Measurements from ENCODE around the gene COL6A2. TPM values are rescaled to one million over a fixed set of nuclear protein-coding genes. Genes with fewer than 3 reads are reported as not detected.
A peak's percentile ranks its signal among the peaks of the same experiment; 100 is the strongest.

Gene COL6A2
- total and polyA plus RNA-seq, 2 experiments from 2014 or later, result 28.4 to 89.2 TPM

DNA sequence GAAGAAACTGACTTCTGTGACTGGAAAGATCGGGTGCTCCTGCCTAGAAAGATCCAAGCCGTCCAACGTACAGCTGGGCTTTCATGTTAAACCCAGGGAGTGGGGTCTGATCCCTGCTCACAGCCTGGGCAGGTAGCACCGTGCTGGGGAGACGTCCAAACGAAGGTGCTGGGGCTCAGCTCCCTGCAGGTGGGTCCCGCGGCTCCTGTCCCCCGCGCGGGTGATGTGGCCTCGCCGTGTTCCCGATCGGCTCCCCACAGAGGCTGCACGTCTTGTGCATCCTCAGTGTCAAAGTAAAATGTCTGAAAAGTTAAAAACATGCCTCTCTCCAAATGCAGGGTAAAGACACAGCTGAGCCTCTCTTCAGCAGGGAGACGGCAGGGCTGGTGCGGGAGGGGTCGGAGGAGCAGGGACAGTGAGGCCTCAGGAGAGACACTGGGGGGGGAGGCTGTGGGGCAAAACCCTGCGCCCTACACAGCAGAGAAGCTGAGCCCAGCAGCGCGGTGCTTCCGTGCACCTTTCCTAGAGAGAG lies 40.1 kb upstream of the COL6A2 start:
- Histone ChIP-seq H3K36me3 (ENCODE audit: insufficient read depth) (no peaks in the 10 kb centered on the region), H3K4me3 (no peak overlapping the region), H3K9me2 (ENCODE audit: insufficient read depth) (no peaks in the 10 kb centered on the region), H2AFZ (0 out of 2 replicates have a peak overlapping the region, but pooled peaks have one; percentile 88), H3K4me2 (no peak overlapping the region), H3K27me3 (ENCODE audit: insufficient read depth) (no peaks in the 10 kb centered on the region), H3K79me2 (replicated peaks; ENCODE audit: insufficient read depth) (no peaks in the 10 kb centered on the region), H3K4me1 (ENCODE audit: insufficient read depth) (no peaks in the 10 kb centered on the region), H4K20me1 (replicated peaks; ENCODE audit: insufficient read depth) (no peaks in the 10 kb centered on the region), H3K27ac (ENCODE audit: low read depth) (no peak overlapping the region), H3F3A (replicated peaks; ENCODE audit: low read depth) (0 out of 2 replicates have a peak, but pooled peaks cover 9% of the 10 kb centered on the region)
- H3K4me1 Mint-ChIP-seq, result peaks cover 8% of the 10 kb centered on the region
- peaks cover 30% of the 10 kb centered on the region for H3K36me3 Mint-ChIP-seq (ENCODE audit: low read depth)
- TF ChIP-seq STAT1 (IDR thresholded peaks at IDR 0.05; ENCODE audit: unreplicated experiment) (no peak), NANOG (IDR thresholded peaks at IDR 0.05; ENCODE audit: borderline replicate concordance) (no peak)
- peaks cover 13% of the 10 kb centered on the region for H3K27me3 Mint-ChIP-seq (ENCODE audit: insufficient read depth, low read depth, poor library complexity)
- ATAC-seq (no peak), DNase-seq (ENCODE audit: low spot score) (no peak)
- peaks cover 53% of the 10 kb centered on the region for H3K9me3 Mint-ChIP-seq
- H3K4me3 Mint-ChIP-seq, result no peak overlapping the region
- H3K27ac Mint-ChIP-seq, result no peak overlapping the region

DNA sequence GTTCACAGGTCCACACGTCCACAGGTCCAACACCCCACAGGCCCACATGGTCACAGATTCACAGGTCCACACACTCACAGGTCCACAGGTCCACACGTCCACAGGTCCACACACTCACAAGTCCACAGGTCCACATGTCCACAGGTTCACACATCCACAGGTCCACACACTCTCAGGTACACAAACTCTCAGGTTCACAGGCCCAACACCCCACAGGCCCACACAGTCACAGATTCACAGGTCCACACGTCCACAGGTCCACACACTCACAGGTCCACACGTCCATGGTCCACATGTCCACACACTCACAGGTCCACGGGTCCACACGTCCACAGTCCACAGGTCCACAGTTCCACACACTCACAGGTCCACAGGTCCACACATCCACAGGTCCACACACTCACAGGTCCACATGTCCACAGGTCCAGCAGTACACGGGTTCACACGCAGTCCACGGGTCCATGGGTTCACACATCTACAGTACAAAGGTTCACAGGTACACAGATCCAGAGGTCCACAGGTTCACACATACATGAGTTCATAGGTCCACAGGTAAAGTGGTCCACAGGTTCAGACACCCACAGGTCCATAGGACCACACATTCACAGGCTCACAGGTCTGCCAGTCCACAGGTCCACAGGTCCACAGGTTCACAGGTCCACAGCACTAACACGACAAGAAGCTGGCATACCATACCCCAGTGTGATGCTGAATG lies 39.3 kb upstream of the COL6A2 start:
- Histone ChIP-seq H3K27me3 (ENCODE audit: insufficient read depth) (no peaks in the 10 kb centered on the region), H3K36me3 (ENCODE audit: insufficient read depth) (no peaks in the 10 kb centered on the region), H2AFZ (no peak overlapping the region), H3K4me2 (no peak overlapping the region), H4K20me1 (replicated peaks; ENCODE audit: insufficient read depth) (no peaks in the 10 kb centered on the region), H3K4me3 (no peak overlapping the region), H3K9me2 (ENCODE audit: insufficient read depth) (no peaks in the 10 kb centered on the region), H3K79me2 (replicated peaks; ENCODE audit: insufficient read depth) (no peaks in the 10 kb centered on the region), H3K27ac (ENCODE audit: low read depth) (no peak overlapping the region), H3K4me1 (ENCODE audit: insufficient read depth) (no peaks in the 10 kb centered on the region), H3F3A (replicated peaks; ENCODE audit: low read depth) (0 out of 2 replicates have a peak, but pooled peaks cover 9% of the 10 kb centered on the region)
- no peak for TF ChIP-seq POLR2AphosphoS5 (IDR thresholded peaks at IDR 0.05; ENCODE audit: low read depth)
- TF ChIP-seq, protein P1, sequence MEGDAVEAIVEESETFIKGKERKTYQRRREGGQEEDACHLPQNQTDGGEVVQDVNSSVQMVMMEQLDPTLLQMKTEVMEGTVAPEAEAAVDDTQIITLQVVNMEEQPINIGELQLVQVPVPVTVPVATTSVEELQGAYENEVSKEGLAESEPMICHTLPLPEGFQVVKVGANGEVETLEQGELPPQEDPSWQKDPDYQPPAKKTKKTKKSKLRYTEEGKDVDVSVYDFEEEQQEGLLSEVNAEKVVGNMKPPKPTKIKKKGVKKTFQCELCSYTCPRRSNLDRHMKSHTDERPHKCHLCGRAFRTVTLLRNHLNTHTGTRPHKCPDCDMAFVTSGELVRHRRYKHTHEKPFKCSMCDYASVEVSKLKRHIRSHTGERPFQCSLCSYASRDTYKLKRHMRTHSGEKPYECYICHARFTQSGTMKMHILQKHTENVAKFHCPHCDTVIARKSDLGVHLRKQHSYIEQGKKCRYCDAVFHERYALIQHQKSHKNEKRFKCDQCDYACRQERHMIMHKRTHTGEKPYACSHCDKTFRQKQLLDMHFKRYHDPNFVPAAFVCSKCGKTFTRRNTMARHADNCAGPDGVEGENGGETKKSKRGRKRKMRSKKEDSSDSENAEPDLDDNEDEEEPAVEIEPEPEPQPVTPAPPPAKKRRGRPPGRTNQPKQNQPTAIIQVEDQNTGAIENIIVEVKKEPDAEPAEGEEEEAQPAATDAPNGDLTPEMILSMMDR (conservative IDR thresholded peaks at IDR 0.05; ENCODE audit: low read depth in 2 of 2), result no peak
- no peak overlapping the region for H3K27ac Mint-ChIP-seq
- peaks cover 30% of the 10 kb centered on the region for H3K36me3 Mint-ChIP-seq (ENCODE audit: low read depth)
- H3K4me1 Mint-ChIP-seq, result peaks cover 8% of the 10 kb centered on the region
- H3K9me3 Mint-ChIP-seq, result peaks cover 61% of the 10 kb centered on the region
- ATAC-seq (no peak), DNase-seq (ENCODE audit: low spot score) (no peak)
- H3K27me3 Mint-ChIP-seq (ENCODE audit: insufficient read depth, low read depth, poor library complexity), result peaks cover 18% of the 10 kb centered on the region
- H3K4me3 Mint-ChIP-seq, result no peak overlapping the region

DNA sequence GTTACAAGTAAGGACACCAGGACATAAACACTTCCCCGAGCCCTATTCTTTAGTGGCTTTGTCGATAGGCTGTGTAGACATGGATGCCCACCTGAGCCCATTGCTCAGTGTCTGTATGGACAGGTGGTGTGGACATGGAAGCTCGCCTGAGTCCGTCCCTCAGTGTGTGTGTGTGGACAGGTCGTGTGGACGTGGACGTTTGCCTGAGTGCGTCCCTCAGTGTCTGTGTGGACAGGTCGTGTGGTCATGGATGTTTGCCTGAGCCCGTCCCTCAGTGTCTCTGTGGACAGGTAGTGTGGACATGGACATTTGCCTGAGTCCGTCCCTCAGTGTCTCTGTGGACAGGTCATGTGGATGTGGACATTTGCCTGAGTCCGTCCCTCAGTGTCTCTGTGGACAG lies 38.7 kb upstream of the COL6A2 start:
- Histone ChIP-seq H3K27me3 (ENCODE audit: insufficient read depth) (no peaks in the 10 kb centered on the region), H3K36me3 (ENCODE audit: insufficient read depth) (no peaks in the 10 kb centered on the region), H3K9me2 (ENCODE audit: insufficient read depth) (no peaks in the 10 kb centered on the region), H4K20me1 (replicated peaks; ENCODE audit: insufficient read depth) (no peaks in the 10 kb centered on the region), H3K27ac (ENCODE audit: low read depth) (no peak overlapping the region), H3K4me1 (ENCODE audit: insufficient read depth) (no peaks in the 10 kb centered on the region), H3K4me2 (no peak overlapping the region), H3K4me3 (no peak overlapping the region), H3K79me2 (replicated peaks; ENCODE audit: insufficient read depth) (no peaks in the 10 kb centered on the region), H2AFZ (no peak overlapping the region), H3F3A (replicated peaks; ENCODE audit: low read depth) (0 out of 2 replicates have a peak, but pooled peaks cover 5% of the 10 kb centered on the region)
- H3K9me3 Mint-ChIP-seq, result peaks cover 61% of the 10 kb centered on the region
- H3K4me3 Mint-ChIP-seq, result no peak overlapping the region; the same call in 2 of the 3 replicates
- ATAC-seq, result no peak
- peaks cover 30% of the 10 kb centered on the region for H3K36me3 Mint-ChIP-seq (ENCODE audit: low read depth)
- DNase-seq (ENCODE audit: low spot score), result no peak
- H3K27ac Mint-ChIP-seq, result no peak overlapping the region
- H3K4me1 Mint-ChIP-seq, result peaks cover 8% of the 10 kb centered on the region
- H3K27me3 Mint-ChIP-seq (ENCODE audit: insufficient read depth, low read depth, poor library complexity), result peaks cover 20% of the 10 kb centered on the region
- TF ChIP-seq, protein P2, sequence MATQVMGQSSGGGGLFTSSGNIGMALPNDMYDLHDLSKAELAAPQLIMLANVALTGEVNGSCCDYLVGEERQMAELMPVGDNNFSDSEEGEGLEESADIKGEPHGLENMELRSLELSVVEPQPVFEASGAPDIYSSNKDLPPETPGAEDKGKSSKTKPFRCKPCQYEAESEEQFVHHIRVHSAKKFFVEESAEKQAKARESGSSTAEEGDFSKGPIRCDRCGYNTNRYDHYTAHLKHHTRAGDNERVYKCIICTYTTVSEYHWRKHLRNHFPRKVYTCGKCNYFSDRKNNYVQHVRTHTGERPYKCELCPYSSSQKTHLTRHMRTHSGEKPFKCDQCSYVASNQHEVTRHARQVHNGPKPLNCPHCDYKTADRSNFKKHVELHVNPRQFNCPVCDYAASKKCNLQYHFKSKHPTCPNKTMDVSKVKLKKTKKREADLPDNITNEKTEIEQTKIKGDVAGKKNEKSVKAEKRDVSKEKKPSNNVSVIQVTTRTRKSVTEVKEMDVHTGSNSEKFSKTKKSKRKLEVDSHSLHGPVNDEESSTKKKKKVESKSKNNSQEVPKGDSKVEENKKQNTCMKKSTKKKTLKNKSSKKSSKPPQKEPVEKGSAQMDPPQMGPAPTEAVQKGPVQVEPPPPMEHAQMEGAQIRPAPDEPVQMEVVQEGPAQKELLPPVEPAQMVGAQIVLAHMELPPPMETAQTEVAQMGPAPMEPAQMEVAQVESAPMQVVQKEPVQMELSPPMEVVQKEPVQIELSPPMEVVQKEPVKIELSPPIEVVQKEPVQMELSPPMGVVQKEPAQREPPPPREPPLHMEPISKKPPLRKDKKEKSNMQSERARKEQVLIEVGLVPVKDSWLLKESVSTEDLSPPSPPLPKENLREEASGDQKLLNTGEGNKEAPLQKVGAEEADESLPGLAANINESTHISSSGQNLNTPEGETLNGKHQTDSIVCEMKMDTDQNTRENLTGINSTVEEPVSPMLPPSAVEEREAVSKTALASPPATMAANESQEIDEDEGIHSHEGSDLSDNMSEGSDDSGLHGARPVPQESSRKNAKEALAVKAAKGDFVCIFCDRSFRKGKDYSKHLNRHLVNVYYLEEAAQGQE (IDR thresholded peaks at IDR 0.05; ENCODE audit: unreplicated experiment), result no peak
- TF ChIP-seq NANOG (IDR thresholded peaks at IDR 0.05; ENCODE audit: borderline replicate concordance), result no peak
- TF ChIP-seq POLR2AphosphoS5 (IDR thresholded peaks at IDR 0.05; ENCODE audit: low read depth), result no peak
- TF ChIP-seq, protein P1 (conservative IDR thresholded peaks at IDR 0.05; ENCODE audit: low read depth in 2 of 2), result no peak
- TF ChIP-seq JUNB (IDR thresholded peaks at IDR 0.05; ENCODE audit: unreplicated experiment), result no peak
- no peak for TF ChIP-seq CREB1 (CRISPR knock-in tag; IDR thresholded peaks at IDR 0.05; ENCODE audit: low read depth)
- no peak for TF ChIP-seq STAT1 (IDR thresholded peaks at IDR 0.05; ENCODE audit: unreplicated experiment)
- TF ChIP-seq ZNF331 (CRISPR knock-in tag; IDR thresholded peaks at IDR 0.05; ENCODE audit: low read depth), result no peak

Data from GM23338 (cell line).